GM12801 (cell line): ENCODE results near the gene CAMKK2.

Source experiments
- CTCF ChIP-seq: IDR thresholded peaks from one replicate; pipeline ENCODE4 v1.5.1; 2011; ENCODE audit warnings: control low read depth; ENCODE audit not compliant: insufficient read length; ENCODE audit errors: extremely low read depth

The CAMKK2 gene

GRCh38 chr12:121233628-121234020, 62.9 kb downstream of the CAMKK2 start:
- no peak for TF ChIP-seq CTCF

- TF ChIP-seq CTCF: no peak
Observed at GRCh38 chr12:121232977-121233627, 63.4 kb downstream of the CAMKK2 start.

GRCh38 chr12:121232163-121232562, 64.3 kb downstream of the CAMKK2 start:
- no peak for TF ChIP-seq CTCF

GRCh38 chr12:121230538-121230907, 66.0 kb downstream of the CAMKK2 start:
- TF ChIP-seq CTCF: no peak

GRCh38 chr12:121229826-121230537, 66.5 kb downstream of the CAMKK2 start:
- TF ChIP-seq CTCF: peak; percentile 35

- TF ChIP-seq CTCF: no peak
Observed at GRCh38 chr12:121228919-121229665, 67.4 kb downstream of the CAMKK2 start.

- TF ChIP-seq CTCF: no peak
Observed at GRCh38 chr12:121227294-121227693, 69.2 kb downstream of the CAMKK2 start.
